HCT116 (cell line): ENCODE measurements around the gene SPON2. TPM values are rescaled to one million over a fixed set of nuclear protein-coding genes. Genes with fewer than 3 reads are reported as not detected.

Experiments
- ATAC-seq: fragments of 200-7000 bp; cut with Tn5 transposase; 2 replicates; pipeline ENCODE4 v1.9.1; 2020; ENCODE audit warnings: mild to moderate bottlenecking, moderate library complexity
- BruUV-seq: library from RNA; stranded (reverse); fragments of 400-500 nt; replicated peaks from 2 replicates; lab custom pipeline; 2021; lab: Mats Ljungman, UMichigan
- CTCF ChIA-PET: fragments of 300-600 bp; sonication (Branson Sonifier 250); formaldehyde crosslinking; loops from one replicate; lab custom pipeline; 2021; ENCODE audit warnings: antibody characterized with exemption; lab: Charles Lee
- POLR2A ChIA-PET: fragments of 300-600, 350-600 bp; sonication (Branson Sonifier 250); formaldehyde crosslinking; loops from one replicate; lab custom pipeline; 2021; ENCODE audit warnings: antibody characterized with exemption; lab: Charles Lee
- RAD21 ChIA-PET, 2 experiments: fragments of 300-600 bp; sonication (Branson Sonifier 250); formaldehyde crosslinking; loops; one replicate each; lab custom pipeline; 2023; ENCODE audit warnings: low total read pairs in 2 of 2; ENCODE audit not compliant: uncharacterized antibody in 2 of 2, unreplicated experiment in 2 of 2, low non-redundant PET in 1 of 2; lab: Charles Lee
- DNase-seq: peaks from one replicate; pipeline ENCODE4 v3.0.0-alpha.2; 2010; ENCODE audit warnings: low read depth, low spot score
- H2AFZ ChIP-seq: fragments of 200-600 bp; shearing (Covaris generic), sonication (generic); 2 replicates; pipeline ENCODE4 v1.6.1; 2017; ENCODE audit warnings: low read depth, mixed run types, mixed read lengths, antibody characterized with exemption, low read length; ENCODE audit not compliant: poor library complexity, severe bottlenecking
- H3K27ac ChIP-seq: 2 replicates; pipeline ENCODE4 v1.5.1; 2012; ENCODE audit warnings: low read depth, low read length
- H3K27me3 ChIP-seq: fragments of 200-600 bp; sonication (generic); 2 replicates; pipeline ENCODE4 v1.6.1; 2016; ENCODE audit warnings: mixed run types, low read length, mixed read lengths; ENCODE audit not compliant: insufficient read depth
- H3K36me3 ChIP-seq, 2 experiments: fragments of 200-500 bp in 1 of 2; fragments of 200-600 bp in 1 of 2; sonication (Bioruptor generic) in 1 of 2; sonication (generic) in 1 of 2; 2 replicates each; pipeline versions ENCODE4 v1.5.1 to v1.6.1; 2014 to 2016; ENCODE audit warnings: low read length in 2 of 2, inconsistent platforms in 1 of 2, mixed read lengths in 1 of 2, mixed run types in 1 of 2; ENCODE audit not compliant: insufficient read depth in 2 of 2, control insufficient read depth in 1 of 2
- H3K4me1 ChIP-seq, 2 experiments: fragments of 200-600 bp in 1 of 2; sonication (generic) in 1 of 2; 2 replicates each; pipeline versions ENCODE4 v1.5.1 to v1.6.1; 2012 to 2017; ENCODE audit warnings: low read length in 2 of 2, inconsistent platforms in 1 of 2, mild to moderate bottlenecking in 1 of 2, mixed read lengths in 1 of 2, mixed run types in 1 of 2, moderate library complexity in 1 of 2; ENCODE audit not compliant: insufficient read depth in 2 of 2, control insufficient read depth in 1 of 2
- H3K4me2 ChIP-seq: fragments of 200-600 bp; sonication (generic); 2 replicates; pipeline ENCODE4 v1.6.1; 2017; ENCODE audit warnings: mixed run types, low read length, mixed read lengths
- H3K4me3 ChIP-seq, 2 experiments: fragments of 200-600 bp in 1 of 2; sonication (generic) in 1 of 2; replicated peaks in 1 of 2; 2 replicates each; pipeline ENCODE4 v1.5.1; 2011 to 2016; ENCODE audit warnings: low read length in 2 of 2, control low read depth in 1 of 2, low read depth in 1 of 2, mild to moderate bottlenecking in 1 of 2, mixed read lengths in 1 of 2, mixed run types in 1 of 2
- H3K79me2 ChIP-seq: fragments of 200-600 bp; sonication (generic); 2 replicates; pipeline ENCODE4 v1.6.1; 2017; ENCODE audit warnings: mild to moderate bottlenecking, mixed run types, low read length, moderate library complexity, mixed read lengths; ENCODE audit not compliant: insufficient read depth
- H3K9ac ChIP-seq: fragments of 200-600 bp; sonication (generic); 2 replicates; pipeline ENCODE4 v1.6.1; 2016; ENCODE audit warnings: low read length, mixed read lengths
- H3K9me2 ChIP-seq: fragments of 200-600 bp; sonication (generic), shearing (Covaris generic); 2 replicates; pipeline ENCODE4 v1.6.1; 2017; ENCODE audit warnings: mixed run types, mild to moderate bottlenecking, moderate library complexity; ENCODE audit not compliant: insufficient read depth
- H3K9me3 ChIP-seq, 2 experiments: fragments of 200-500 bp in 1 of 2; fragments of 200-600 bp in 1 of 2; sonication (Bioruptor generic) in 1 of 2; sonication (generic) in 1 of 2; 2 replicates each; pipeline ENCODE4 v1.6.1; 2014 to 2017; ENCODE audit warnings: low read length in 2 of 2, mixed read lengths in 2 of 2, inconsistent platforms in 1 of 2, low read depth in 1 of 2, mild to moderate bottlenecking in 1 of 2, mixed run types in 1 of 2, moderate library complexity in 1 of 2; ENCODE audit not compliant: control insufficient read depth in 1 of 2, insufficient read depth in 1 of 2
- H4K20me1 ChIP-seq: fragments of 200-600 bp; sonication (generic), shearing (Covaris generic); 2 replicates; pipeline ENCODE4 v1.6.1; 2017; ENCODE audit warnings: mixed run types, mild to moderate bottlenecking, moderate library complexity; ENCODE audit not compliant: insufficient read depth
- CBX3 ChIP-seq: IDR thresholded peaks from 2 replicates; pipeline ENCODE4 v1.6.1; 2012; ENCODE audit warnings: low read depth
- CEBPB ChIP-seq: IDR thresholded peaks from 2 replicates; pipeline ENCODE4 v1.6.1; 2012; ENCODE audit warnings: low read depth
- EGR1 ChIP-seq: IDR thresholded peaks from 2 replicates; pipeline ENCODE4 v1.6.1; 2012; ENCODE audit warnings: low read depth
- ELF1 ChIP-seq: IDR thresholded peaks from 2 replicates; pipeline ENCODE4 v1.6.1; 2012; ENCODE audit warnings: low read depth, borderline replicate concordance
- EZH2 ChIP-seq: fragments of 200-600 bp; sonication (generic); IDR thresholded peaks from 2 replicates; pipeline ENCODE4 v1.6.1; 2017; ENCODE audit warnings: antibody characterized with exemption, mixed run types
- EZH2phosphoT487 ChIP-seq: fragments of 200-600 bp; IDR thresholded peaks from 2 replicates; pipeline ENCODE4 v1.6.1; 2018; ENCODE audit warnings: antibody characterized with exemption, borderline replicate concordance
- FOSL1 ChIP-seq: IDR thresholded peaks from 2 replicates; pipeline ENCODE4 v1.6.1; 2012; ENCODE audit warnings: low read depth
- JUND ChIP-seq: IDR thresholded peaks from 2 replicates; pipeline ENCODE4 v1.6.1; 2012
- POLR2A ChIP-seq: IDR thresholded peaks from 2 replicates; pipeline ENCODE4 v1.7.0; 2011; ENCODE audit warnings: borderline replicate concordance; ENCODE audit not compliant: insufficient read depth, insufficient read length; ENCODE audit errors: extremely low read depth
- POLR2AphosphoS5 ChIP-seq: IDR thresholded peaks from 2 replicates; pipeline ENCODE4 v1.6.1; 2011; ENCODE audit warnings: mild to moderate bottlenecking, low read depth, low read length, moderate library complexity
- RAD21 ChIP-seq: IDR thresholded peaks from 2 replicates; pipeline ENCODE4 v1.6.1; 2012; ENCODE audit warnings: low read depth, mild to moderate bottlenecking
- SIN3A ChIP-seq: IDR thresholded peaks from 2 replicates; pipeline ENCODE4 v1.6.1; 2012; ENCODE audit warnings: low read depth
- SP1 ChIP-seq: IDR thresholded peaks from 2 replicates; pipeline ENCODE4 v1.6.1; 2012; ENCODE audit warnings: low read depth
- SRF ChIP-seq: IDR thresholded peaks from 2 replicates; pipeline ENCODE4 v1.6.1; 2012; ENCODE audit warnings: low read depth
- TCF7L2 ChIP-seq: IDR thresholded peaks from 2 replicates; pipeline ENCODE4 v1.7.0; 2011; ENCODE audit warnings: borderline replicate concordance, inconsistent platforms; ENCODE audit not compliant: insufficient read depth, insufficient read length; ENCODE audit errors: extremely low read depth
- ZBTB33 ChIP-seq: IDR thresholded peaks from 2 replicates; pipeline ENCODE4 v1.6.1; 2011; ENCODE audit warnings: mild to moderate bottlenecking, low read length, moderate library complexity; ENCODE audit not compliant: insufficient replicate concordance; ENCODE audit errors: extremely low read depth
- ZFX ChIP-seq: fragments of 450-650 bp; IDR thresholded peaks from 2 replicates; pipeline ENCODE4 v1.6.1; 2017
- ZNF274 ChIP-seq: fragments of 200-500 bp; sonication (Bioruptor generic); IDR thresholded peaks from 2 replicates; pipeline ENCODE4 v1.6.1; 2014; ENCODE audit warnings: mild to moderate bottlenecking, low read depth, low read length, inconsistent platforms
- intact Hi-C: fragments of 100-400 bp; cut with micrococcal nuclease; formaldehyde crosslinking; loops from 2 replicates; pipeline ENCODE4 v1.10.0; 2022
- total RNA-seq: library from RNA; stranded (reverse); gene quantifications from one replicate; pipeline ENCODE4 v1.2.1, GENCODE V29; 2021; ENCODE audit not compliant: unreplicated experiment
- TF ChIP-seq, protein P1 (sequence below): IDR thresholded peaks from 2 replicates; pipeline ENCODE4 v1.6.1; 2012; ENCODE audit warnings: low read depth
- TF ChIP-seq, protein P2 (sequence below): IDR thresholded peaks from 2 replicates; pipeline ENCODE4 v1.6.1; 2012

SPON2 gene
- total RNA-seq, 1 experiment from 2014 or later = 1.5 TPM

DNA sequence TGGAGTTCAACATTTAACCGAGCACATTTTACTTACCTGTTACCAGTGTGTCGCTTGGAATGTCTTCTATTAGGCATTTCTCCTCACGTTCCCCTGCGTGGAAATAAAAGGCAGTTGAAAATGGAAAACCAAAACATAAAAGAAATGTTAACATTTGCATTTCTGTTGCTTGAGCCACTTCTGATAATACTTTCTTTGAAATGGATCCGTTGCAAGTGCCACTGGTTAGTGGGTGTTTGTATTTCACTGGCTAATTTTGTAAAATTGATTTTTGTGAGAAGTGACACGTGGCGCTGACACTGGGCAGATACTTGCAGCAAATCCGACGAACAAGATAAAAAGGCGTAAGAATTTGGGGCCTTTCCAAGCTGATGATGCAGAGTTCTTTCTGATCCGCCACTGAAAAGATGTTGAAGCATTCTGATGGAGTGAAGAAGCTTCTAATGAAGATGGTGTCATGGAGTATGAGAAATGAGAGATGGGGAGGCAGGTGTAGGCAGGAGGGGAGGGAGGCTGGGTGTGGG, 18.8 kb downstream of the SPON2 start:
- no peak for DNase-seq
- Histone ChIP-seq H2AFZ (no peak overlapping the region), H3K79me2 (no peaks in the 10 kb centered on the region), H3K9me3 (peaks cover 5 to 6% of the 10 kb centered on the region in 2 experiments; a peak in 2 of 4 replicates), H3K9me2 (no peaks in the 10 kb centered on the region), H3K36me3 (no peaks in the 10 kb centered on the region), H3K4me3 (no peak overlapping the region), H4K20me1 (no peaks in the 10 kb centered on the region), H3K27ac (no peak overlapping the region), H3K4me1 (no peaks in the 10 kb centered on the region), H3K9ac (no peak overlapping the region), H3K27me3 (peaks cover 29% of the 10 kb centered on the region), H3K4me2 (no peak overlapping the region)
- ChIA-PET POLR2A (no interaction called here), CTCF (interaction anchor here (0.7 kb wide), 1 partner anchor 411 kb away, joined by 5 read pairs; no protein-coding TSS in a partner anchor), RAD21 (no interaction called here)
- intact Hi-C loops = no loop called here
- ATAC-seq = no peak
- BruUV-seq = no TSS peak
- TF ChIP-seq POLR2A (no peak), ZFX (no peak), CBX3 (no peak), EZH2 (no peak), SRF (no peak), ZBTB33 (no peak), JUND (no peak), RAD21 (no peak), POLR2AphosphoS5 (no peak), ZNF274 (no peak), EZH2phosphoT487 (no peak), SP1 (no peak), SIN3A (no peak), TCF7L2 (no peak), CEBPB (no peak), EGR1 (no peak), ELF1 (no peak), FOSL1 (no peak)
- TF ChIP-seq, protein P1, sequence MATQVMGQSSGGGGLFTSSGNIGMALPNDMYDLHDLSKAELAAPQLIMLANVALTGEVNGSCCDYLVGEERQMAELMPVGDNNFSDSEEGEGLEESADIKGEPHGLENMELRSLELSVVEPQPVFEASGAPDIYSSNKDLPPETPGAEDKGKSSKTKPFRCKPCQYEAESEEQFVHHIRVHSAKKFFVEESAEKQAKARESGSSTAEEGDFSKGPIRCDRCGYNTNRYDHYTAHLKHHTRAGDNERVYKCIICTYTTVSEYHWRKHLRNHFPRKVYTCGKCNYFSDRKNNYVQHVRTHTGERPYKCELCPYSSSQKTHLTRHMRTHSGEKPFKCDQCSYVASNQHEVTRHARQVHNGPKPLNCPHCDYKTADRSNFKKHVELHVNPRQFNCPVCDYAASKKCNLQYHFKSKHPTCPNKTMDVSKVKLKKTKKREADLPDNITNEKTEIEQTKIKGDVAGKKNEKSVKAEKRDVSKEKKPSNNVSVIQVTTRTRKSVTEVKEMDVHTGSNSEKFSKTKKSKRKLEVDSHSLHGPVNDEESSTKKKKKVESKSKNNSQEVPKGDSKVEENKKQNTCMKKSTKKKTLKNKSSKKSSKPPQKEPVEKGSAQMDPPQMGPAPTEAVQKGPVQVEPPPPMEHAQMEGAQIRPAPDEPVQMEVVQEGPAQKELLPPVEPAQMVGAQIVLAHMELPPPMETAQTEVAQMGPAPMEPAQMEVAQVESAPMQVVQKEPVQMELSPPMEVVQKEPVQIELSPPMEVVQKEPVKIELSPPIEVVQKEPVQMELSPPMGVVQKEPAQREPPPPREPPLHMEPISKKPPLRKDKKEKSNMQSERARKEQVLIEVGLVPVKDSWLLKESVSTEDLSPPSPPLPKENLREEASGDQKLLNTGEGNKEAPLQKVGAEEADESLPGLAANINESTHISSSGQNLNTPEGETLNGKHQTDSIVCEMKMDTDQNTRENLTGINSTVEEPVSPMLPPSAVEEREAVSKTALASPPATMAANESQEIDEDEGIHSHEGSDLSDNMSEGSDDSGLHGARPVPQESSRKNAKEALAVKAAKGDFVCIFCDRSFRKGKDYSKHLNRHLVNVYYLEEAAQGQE = no peak
- TF ChIP-seq, protein P2, sequence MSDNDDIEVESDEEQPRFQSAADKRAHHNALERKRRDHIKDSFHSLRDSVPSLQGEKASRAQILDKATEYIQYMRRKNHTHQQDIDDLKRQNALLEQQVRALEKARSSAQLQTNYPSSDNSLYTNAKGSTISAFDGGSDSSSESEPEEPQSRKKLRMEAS = no peak
